Endothelial cell of umbilical vein (primary cell): ENCODE results near the gene CDC45. TPM values are rescaled to one million over a fixed set of nuclear protein-coding genes. Genes with fewer than 3 reads are reported as not detected.

Experiments used
- BruUV-seq: library from RNA; stranded (reverse); fragments of 400-500 nt; replicated peaks from 2 replicates; lab custom pipeline; 2021; lab: Mats Ljungman, UMichigan
- CTCF ChIA-PET: fragments of 300-600, 350-600 bp; sonication (Branson Sonifier 250); formaldehyde crosslinking; loops from one replicate; lab custom pipeline; 2021; ENCODE audit warnings: antibody characterized with exemption, inconsistent platforms; lab: Charles Lee
- POLR2A ChIA-PET: fragments of 300-600, 350-600 bp; sonication (Branson Sonifier 250); formaldehyde crosslinking; loops from one replicate; lab custom pipeline; 2021; ENCODE audit warnings: antibody characterized with exemption, inconsistent platforms; lab: Charles Lee
- DNase-seq: peaks from one replicate; pipeline ENCODE4 v3.0.0-alpha.2; 2011; ENCODE audit warnings: low read depth, low spot score
- FAIRE-seq: peaks from 2 replicates; lab custom pipeline; 2011; peaks lifted over from hg19 to GRCh38; lab: Jason Lieb, UNC
- H2AFZ ChIP-seq: 2 replicates; pipeline ENCODE4 v1.6.0; 2012; ENCODE audit warnings: low read depth, low read length, control low read depth, inconsistent platforms
- H3K27ac ChIP-seq: 2 replicates; pipeline ENCODE4 v1.5.1; 2011; ENCODE audit warnings: low read depth, mild to moderate bottlenecking, control low read depth, low read length, moderate library complexity; ENCODE audit not compliant: insufficient read depth
- H3K27me3 ChIP-seq, 2 experiments: 2 replicates each; pipeline versions ENCODE4 v1.6.0 to v1.6.1; 2011; ENCODE audit warnings: low read length in 2 of 2, mixed read lengths in 1 of 2; ENCODE audit not compliant: control insufficient read depth in 2 of 2, insufficient read depth in 2 of 2
- H3K36me3 ChIP-seq, 2 experiments: 2 replicates in 1 of 2; 3 replicates in 1 of 2; pipeline ENCODE4 v1.5.1; 2011; ENCODE audit warnings: low read length in 2 of 2, mild to moderate bottlenecking in 1 of 2, moderate library complexity in 1 of 2; ENCODE audit not compliant: control insufficient read depth in 2 of 2, insufficient read depth in 2 of 2; ENCODE audit errors: extremely low read depth in 1 of 2
- H3K4me1 ChIP-seq: 3 replicates; pipeline ENCODE4 v1.5.1; 2011; ENCODE audit warnings: mild to moderate bottlenecking, low read length; ENCODE audit not compliant: control insufficient read depth, insufficient read depth; ENCODE audit errors: extremely low read depth
- H3K4me2 ChIP-seq: 2 replicates; pipeline ENCODE4 v1.6.1; 2011; ENCODE audit warnings: low read length, control low read depth, mixed read lengths; ENCODE audit not compliant: insufficient read depth
- H3K4me3 ChIP-seq, 3 experiments: fragments of 200-600 bp in 1 of 3; sonication (generic), shearing (Covaris generic) in 1 of 3; replicated peaks in 1 of 3; 2 replicates each; pipeline ENCODE4 v1.5.1; 2011 to 2016; ENCODE audit warnings: control low read depth in 3 of 3, low read length in 3 of 3, mild to moderate bottlenecking in 2 of 3, inconsistent platforms in 1 of 3, low read depth in 1 of 3, moderate library complexity in 1 of 3; ENCODE audit not compliant: insufficient read depth in 1 of 3
- H3K79me2 ChIP-seq: 2 replicates; pipeline ENCODE4 v1.6.0; 2012; ENCODE audit warnings: low read length, inconsistent platforms; ENCODE audit not compliant: control insufficient read depth, insufficient read depth
- H3K9ac ChIP-seq: replicated peaks from 2 replicates; pipeline ENCODE3; 2011; ENCODE audit warnings: low read length, control low read depth; ENCODE audit not compliant: insufficient read depth; ENCODE audit errors: extremely low read depth
- H3K9me1 ChIP-seq: replicated peaks from 3 replicates; pipeline ENCODE4 v1.6.0; 2011; ENCODE audit warnings: mild to moderate bottlenecking, low read length; ENCODE audit not compliant: control insufficient read depth, insufficient read depth; ENCODE audit errors: extremely low read depth
- H3K9me3 ChIP-seq: replicated peaks from 2 replicates; pipeline ENCODE4 v1.5.1; 2012; ENCODE audit warnings: low read length, inconsistent platforms; ENCODE audit not compliant: control insufficient read depth, insufficient read depth
- H4K20me1 ChIP-seq: replicated peaks from 2 replicates; pipeline ENCODE3; 2011; ENCODE audit warnings: mild to moderate bottlenecking, low read length; ENCODE audit not compliant: control insufficient read depth, insufficient read depth; ENCODE audit errors: extremely low read depth
- CTCF ChIP-seq, 2 donors: IDR thresholded peaks; 1 replicate in 1 of 2; 2 replicates in 1 of 2; pipeline ENCODE4 v1.5.1; 2011; ENCODE audit warnings: low read length in 2 of 2, mild to moderate bottlenecking in 2 of 2, moderate library complexity in 2 of 2, control low read depth in 1 of 2, inconsistent platforms in 1 of 2, low read depth in 1 of 2; ENCODE audit not compliant: insufficient read depth in 1 of 2; ENCODE audit errors: extremely low read depth in 1 of 2
- EZH2 ChIP-seq: IDR thresholded peaks from 2 replicates; pipeline ENCODE4 v1.6.1; 2012; ENCODE audit warnings: borderline replicate concordance, low read depth, mild to moderate bottlenecking, moderate library complexity, low read length, inconsistent platforms; ENCODE audit not compliant: severe bottlenecking
- FOS ChIP-seq: IDR thresholded peaks from 2 replicates; pipeline ENCODE4 v1.6.1; 2011; ENCODE audit warnings: mild to moderate bottlenecking, low read length, moderate library complexity, borderline replicate concordance; ENCODE audit not compliant: insufficient read depth
- GATA2 ChIP-seq: IDR thresholded peaks from 2 replicates; pipeline ENCODE4 v1.7.0; 2011; ENCODE audit warnings: low read depth, mild to moderate bottlenecking, moderate library complexity, mixed read lengths, low read length; ENCODE audit not compliant: insufficient read length, insufficient read depth
- JUN ChIP-seq: IDR thresholded peaks from 2 replicates; pipeline ENCODE4 v1.6.1; 2011; ENCODE audit warnings: borderline replicate concordance, low read depth; ENCODE audit not compliant: insufficient read length, insufficient read depth
- MYC ChIP-seq: IDR thresholded peaks from one replicate; pipeline ENCODE4 v1.6.1; 2011; ENCODE audit warnings: mild to moderate bottlenecking, low read depth, low read length
- POLR2A ChIP-seq: IDR thresholded peaks from 2 replicates; pipeline ENCODE4 v1.6.1; 2012; ENCODE audit warnings: low read depth, mild to moderate bottlenecking, control low read depth, low read length
- POLR2AphosphoS5 ChIP-seq: IDR thresholded peaks from 2 replicates; pipeline ENCODE4 v1.6.1; 2012; ENCODE audit warnings: low read depth, mild to moderate bottlenecking, control low read depth, low read length, moderate library complexity; ENCODE audit not compliant: insufficient read depth
- dilution Hi-C: fragments of 300-500 bp; cut with MboI; formaldehyde crosslinking; loops from one replicate; pipeline ENCODE4 v1.15.0; 2019; ENCODE audit warnings: low sequenced_read_pairs; ENCODE audit not compliant: extremely low pct_ligation_motif_present
- intact Hi-C: fragments of 100-400 bp; cut with micrococcal nuclease; formaldehyde crosslinking; loops from one replicate; pipeline ENCODE4 v1.10.0; 2022
- polyA plus RNA-seq, 4 experiments: library from polyadenylated mRNA; depleted of rRNA in 3 of 4; stranded (reverse) in 3 of 4; unstranded in 1 of 4; fragments of >200 nt; gene quantifications; 2 replicates each; pipeline versions ENCODE4 v1.2.1 to v1.2.3, GENCODE V29; 2011 to 2012; ENCODE audit warnings: missing spikeins in 1 of 4
- total RNA-seq: library from RNA; stranded (reverse); gene quantifications from 2 replicates; pipeline ENCODE4 v1.2.3, GENCODE V29; 2021
- TF ChIP-seq, protein P1 (sequence below): IDR thresholded peaks from 2 replicates; pipeline ENCODE4 v1.6.1; 2011; ENCODE audit not compliant: insufficient read depth, insufficient read length

CDC45 gene
- total and polyA plus RNA-seq, 2 donors (not counting 3 experiments of a cell fraction or from before 2014, with no cell fraction given) = 36.6 to 40.6 TPM

DNA sequence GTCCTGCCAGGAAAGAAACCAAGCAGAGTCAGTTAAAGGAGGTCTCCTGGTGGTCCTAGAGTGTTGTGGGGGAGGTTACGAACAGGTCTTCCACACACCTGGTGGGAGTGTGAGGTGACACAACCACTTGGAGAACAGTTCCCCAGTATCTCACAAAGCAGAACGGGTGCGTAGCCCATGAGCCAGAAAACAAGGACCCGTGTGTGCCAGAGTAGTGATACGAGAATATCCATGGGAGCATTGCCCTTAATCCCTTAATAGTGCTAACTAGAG lies 66.2 kb downstream of the CDC45 start:
- dilution Hi-C loops = no loop called here
- H3K9me1 ChIP-seq = no peaks in the 10 kb centered on the region
- H3K9ac ChIP-seq = no peak overlapping the region
- H3K79me2 ChIP-seq = no peaks in the 10 kb centered on the region
- ChIA-PET CTCF (interaction anchor here (1.3 kb wide), 1 partner anchor 13 kb away, joined by 3 read pairs; no protein-coding TSS in a partner anchor), POLR2A (no interaction called here)
- TF ChIP-seq JUN = no peak
- no peak for TF ChIP-seq POLR2AphosphoS5
- TF ChIP-seq CTCF (IDR thresholded peaks at IDR 0.05; ENCODE audit: extremely low read depth in 1 of 2, insufficient read depth in 1 of 2, low read depth in 1 of 2, low read length in 2 of 2) = no peak
- TF ChIP-seq FOS = no peak
- TF ChIP-seq, protein P1, sequence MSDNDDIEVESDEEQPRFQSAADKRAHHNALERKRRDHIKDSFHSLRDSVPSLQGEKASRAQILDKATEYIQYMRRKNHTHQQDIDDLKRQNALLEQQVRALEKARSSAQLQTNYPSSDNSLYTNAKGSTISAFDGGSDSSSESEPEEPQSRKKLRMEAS = no peak
- TF ChIP-seq POLR2A = no peak
- TF ChIP-seq MYC = no peak
- TF ChIP-seq GATA2 = no peak
- TF ChIP-seq EZH2 = no peak
- H3K27me3 ChIP-seq = no peaks in the 10 kb centered on the region
- no peak overlapping the region for H3K4me3 ChIP-seq
- H3K9me3 ChIP-seq = no peaks in the 10 kb centered on the region
- no peak overlapping the region for H3K27ac ChIP-seq
- DNase-seq (no peak), FAIRE-seq (no peak)
- no peak overlapping the region for H2AFZ ChIP-seq
- no peaks in the 10 kb centered on the region for H3K4me1 ChIP-seq
- no peaks in the 10 kb centered on the region for H4K20me1 ChIP-seq
- intact Hi-C loops = no loop called here
- BruUV-seq = no TSS peak
- no peaks in the 10 kb centered on the region for H3K36me3 ChIP-seq
- no peak overlapping the region for H3K4me2 ChIP-seq
